Ovary (tissue), 9 donors: ENCODE data around the gene THRAP3. TPM values are rescaled to one million over a fixed set of nuclear protein-coding genes. Genes with fewer than 3 reads are reported as not detected.
"Not testable (repeated sequence)": the region's sequence is repeated elsewhere in the genome, so short reads cannot be mapped to it uniquely, and the experiment has no call there.

Experiments used
- DNase-seq, 5 donors: peaks; one replicate each; pipeline ENCODE4 v3.0.0-alpha.2; 2019 to 2020
- H3K27ac ChIP-seq, 2 donors: fragments of 200-600 bp; one replicate each; pipeline versions ENCODE4 v1.5.1 to v1.8.0; 2019 to 2022
- H3K27me3 ChIP-seq: fragments of 200-600 bp; one replicate; pipeline ENCODE4 v1.8.0; 2022
- H3K36me3 ChIP-seq: fragments of 200-600 bp; sonication (generic); one replicate; pipeline ENCODE4 v1.5.1; 2019
- H3K4me1 ChIP-seq: one replicate; pipeline ENCODE4 v1.8.1; 2013; ENCODE audit warnings: mild to moderate bottlenecking, moderate library complexity; ENCODE audit not compliant: insufficient read depth
- H3K4me3 ChIP-seq: fragments of 200-600 bp; sonication (generic); one replicate; pipeline ENCODE4 v1.5.1; 2017
- H3K9me3 ChIP-seq, 2 donors: fragments of 200-600 bp in 1 of 2; sonication (generic) in 1 of 2; one replicate each; pipeline versions ENCODE4 v1.5.1 to v1.8.1; 2013 to 2019; ENCODE audit warnings: mild to moderate bottlenecking in 1 of 2, moderate library complexity in 1 of 2
- CTCF ChIP-seq, 3 donors: fragments of 450-650 bp in 2 of 3; fragments of 200-600 bp in 1 of 3; IDR thresholded peaks; one replicate each; pipeline versions ENCODE4 v1.5.1 to v1.8.0; 2016 to 2022; ENCODE audit warnings: antibody characterized with exemption in 3 of 3, mild to moderate bottlenecking in 1 of 3
- EP300 ChIP-seq: sonication (generic); formaldehyde crosslinking; IDR thresholded peaks from one replicate; pipeline ENCODE4 v1.6.1; 2017; ENCODE audit warnings: antibody characterized with exemption
- POLR2A ChIP-seq: fragments of 450-650 bp; IDR thresholded peaks from one replicate; pipeline ENCODE4 v1.6.1; 2017; ENCODE audit warnings: antibody characterized with exemption, mild to moderate bottlenecking, moderate library complexity
- WGBS, 3 donors: extraction: QIAGEN DNeasy Blood & Tissue Kit in 1 of 3; methylation state at CpG; one replicate each; pipeline versions ENCODE4 v1.1.5 to v1.1.7; 2013 to 2017; 5-methylcytosine and 5-hydroxymethylcytosine counted together
- intact Hi-C, 4 donors: fragments of 100-400 bp; cut with DNase I; formaldehyde crosslinking; loops; one replicate each; pipeline versions ENCODE4 v1.11.0 to v1.15.1; 2022 to 2023
- polyA plus RNA-seq, 2 donors: library from polyadenylated mRNA; stranded (reverse); fragments of 200-250 nt in 1 of 2; fragments of 350-450 nt in 1 of 2; fragmentation: Illumina TruSeq in 1 of 2; extraction: RNeasy Lipid Tissue Mini Kit (QIAGEN cat#74804) in 1 of 2; gene quantifications; one replicate each; pipeline ENCODE4 v1.2.3, GENCODE V29; 2013 to 2014
- total RNA-seq, 7 donors: library from RNA; depleted of rRNA in 2 of 7; stranded (reverse); fragments of >200 nt in 2 of 7; fragmentation: NEBNext Ultra II Directional in 3 of 7; extraction: Animal tissue kit (Norgen Biotek cat#: 25700) in 3 of 7; gene quantifications; one replicate each; pipeline versions ENCODE4 v1.1.0 to v1.2.4, GENCODE V29; 2016 to 2023
- donor health status: DM: no; HTN: no; CAD: no; lungs with moderate emphysema.
- donor health status: DM: no; HTN: no; CAD: no.
- donor health status: Bipolar disorder and iron deficiency.
- donor health status: DM: yes; HTN: yes; CAD: no.
- donor health status: DM: no; HTN: no; CAD: no.
- donor health status: DM: yes; HTN: yes; CAD: no.

The THRAP3 gene
- total and polyA plus RNA-seq, 9 donors = 40.2 to 109 (median 92.6) TPM

- peak overlapping the region; percentile 63 for H3K4me3 ChIP-seq
- peak overlapping the region; percentile 9 to 93 for H3K27ac ChIP-seq
- 1 to 3% (median 2%) methylated on average over 16 of the region's 16 CpGs for WGBS, 3 donors
- DNase-seq = no peak
- TF ChIP-seq EP300 = no peak
- TF ChIP-seq POLR2A = peak; percentile 1
- intact Hi-C loops = loop anchor here in 2 of 4 donors (10.0 kb wide), 2 partner anchors 61 to 69 kb away; partner anchors contain the start of gene MAP7D1 (in 1 of the 2)
- H3K9me3 ChIP-seq = no peaks in the 10 kb centered on the region
- no peaks in the 10 kb centered on the region for H3K27me3 ChIP-seq
- H3K4me1 ChIP-seq = peaks cover 5% of the 10 kb centered on the region
- no peaks in the 10 kb centered on the region for H3K36me3 ChIP-seq
These were observed 755 bp upstream of the THRAP3 start for GRCh38 chr1:36223381-36223995.

GRCh38 chr1:36224537-36225282 is 467 bp downstream of the THRAP3 start:
- DNase-seq = no peak
- Histone ChIP-seq H3K4me1 (peaks cover 5% of the 10 kb centered on the region), H3K27me3 (no peaks in the 10 kb centered on the region), H3K36me3 (no peaks in the 10 kb centered on the region), H3K27ac (peak overlapping the region; percentile 78 to 93), H3K9me3 (no peaks in the 10 kb centered on the region), H3K4me3 (peak overlapping the region; percentile 95)
- 0 to 1% (median 0%) methylated on average over 27 to 29 of the region's 29 CpGs for WGBS, 3 donors
- intact Hi-C loops = loop anchor here in 3 of 4 donors (2.0 to 10.0 kb wide), 3 partner anchors 60 to 76 kb away; partner anchors contain the start of genes MAP7D1 (in 1 of the 3) and TRAPPC3 (in 1 of the 3)
- peak in 1 of 3 donors; percentile 27 for TF ChIP-seq CTCF (IDR thresholded peaks at IDR 0.05)
- TF ChIP-seq POLR2A = no peak
- TF ChIP-seq EP300 = no peak

GRCh38 chr1:36225283-36225899 is 1.1 kb downstream of the THRAP3 start:
- peaks cover 5% of the 10 kb centered on the region for H3K4me1 ChIP-seq
- intact Hi-C loops = loop anchor here in 3 of 4 donors (2.0 to 10.0 kb wide), 3 partner anchors 59 to 77 kb away; partner anchors contain the start of genes MAP7D1 (in 1 of the 3) and TRAPPC3 (in 1 of the 3)
- H3K9me3 ChIP-seq = no peaks in the 10 kb centered on the region
- H3K4me3 ChIP-seq = peak overlapping the region; percentile 95
- 1 to 2% (median 2%) methylated on average over 10 of the region's 10 CpGs for WGBS, 3 donors
- DNase-seq = no peak
- no peaks in the 10 kb centered on the region for H3K36me3 ChIP-seq
- H3K27me3 ChIP-seq = no peaks in the 10 kb centered on the region
- TF ChIP-seq POLR2A (no peak), EP300 (no peak), CTCF (IDR thresholded peaks at IDR 0.05) (no peak)
- peak overlapping the region; percentile 78 to 93 for H3K27ac ChIP-seq

GRCh38 chr1:36230279-36230678 is 6.0 kb downstream of the THRAP3 start:
- not testable (repeated sequence) for H3K4me3 ChIP-seq, H3K36me3 ChIP-seq, H3K4me1 ChIP-seq, H3K27ac ChIP-seq, H3K9me3 ChIP-seq, H3K27me3 ChIP-seq, DNase-seq
- 84 to 87% (median 87%) methylated on average over 12 of the region's 12 CpGs for WGBS, 3 donors
- intact Hi-C loops = loop anchor here in 1 of 4 donors (10.0 kb wide), 1 partner anchor 55 kb away; no protein-coding TSS in a partner anchor

- Histone ChIP-seq H3K27me3 (no peaks in the 10 kb centered on the region), H3K36me3 (no peaks in the 10 kb centered on the region), H3K9me3 (no peaks in the 10 kb centered on the region), H3K27ac (no peak overlapping the region), H3K4me1 (peaks cover 5% of the 10 kb centered on the region), H3K4me3 (no peak overlapping the region)
- intact Hi-C loops = loop anchor here in 1 of 4 donors (10.0 kb wide), 1 partner anchor 54 kb away; no protein-coding TSS in a partner anchor
- no peak for TF ChIP-seq POLR2A
- TF ChIP-seq EP300 = no peak
- TF ChIP-seq CTCF (IDR thresholded peaks at IDR 0.05) = no peak
- WGBS, 3 donors = 46 to 74% (median 50%) methylated on average over 1 of the region's 1 CpG
- DNase-seq = no peak
These were observed 6.9 kb downstream of the THRAP3 start for GRCh38 chr1:36231191-36231590.
